Mononuclear cell (primary cell): ENCODE results near the gene TNFSF4. TPM values are rescaled to one million over a fixed set of nuclear protein-coding genes. Genes with fewer than 3 reads are reported as not detected.
"Not testable (repeated sequence)": the region's sequence is repeated elsewhere in the genome, so short reads cannot be mapped to it uniquely, and the experiment has no call there.

Experiments used
- H3K27me3 ChIP-seq: 2 replicates; pipeline ENCODE4 v1.6.0; 2011; ENCODE audit warnings: low read length, control low read depth; ENCODE audit not compliant: insufficient read depth
- H3K4me1 ChIP-seq: 2 replicates; pipeline ENCODE4 v1.5.1; 2011; ENCODE audit warnings: mild to moderate bottlenecking, low read length, control low read depth; ENCODE audit not compliant: insufficient read depth
- H3K4me3 ChIP-seq: 2 replicates; pipeline ENCODE4 v1.5.1; 2011; ENCODE audit warnings: mild to moderate bottlenecking, low read length, moderate library complexity
- H3K9me3 ChIP-seq: 2 replicates; pipeline ENCODE4 v1.5.1; 2011; ENCODE audit warnings: low read depth, mild to moderate bottlenecking, control low read depth, low read length
- total RNA-seq: library from RNA; depleted of rRNA; stranded (reverse); fragments of >200 nt; gene quantifications from one replicate; pipeline ENCODE4 v1.2.3, GENCODE V29; 2012

The TNFSF4 gene
- total RNA-seq, result 14.3 TPM

- Histone ChIP-seq H3K27me3 (no peaks in the 10 kb centered on the region), H3K4me1 (peaks cover 30% of the 10 kb centered on the region), H3K4me3 (no peak within 1 kb of the TSS), H3K9me3 (no peaks in the 10 kb centered on the region)
Observed at GRCh38 chr1:173206816-173207568, at the start of gene TNFSF4. Gene TNFSF4, minus strand, starts transcription at chr1:173207331. Its CDS starts 155 bp downstream, at chr1:173207176.

- H3K27me3 ChIP-seq, result no peaks in the 10 kb centered on the region
- no peaks in the 10 kb centered on the region for H3K4me1 ChIP-seq
- H3K9me3 ChIP-seq, result no peaks in the 10 kb centered on the region
- no peak overlapping the region for H3K4me3 ChIP-seq
Observed at GRCh38 chr1:173255214-173255813, 48.2 kb upstream of the TNFSF4 start.

- Histone ChIP-seq H3K4me1 (no peaks in the 10 kb centered on the region), H3K27me3 (no peaks in the 10 kb centered on the region)
Observed at GRCh38 chr1:173253046-173253445, 45.9 kb upstream of the TNFSF4 start.

DNA sequence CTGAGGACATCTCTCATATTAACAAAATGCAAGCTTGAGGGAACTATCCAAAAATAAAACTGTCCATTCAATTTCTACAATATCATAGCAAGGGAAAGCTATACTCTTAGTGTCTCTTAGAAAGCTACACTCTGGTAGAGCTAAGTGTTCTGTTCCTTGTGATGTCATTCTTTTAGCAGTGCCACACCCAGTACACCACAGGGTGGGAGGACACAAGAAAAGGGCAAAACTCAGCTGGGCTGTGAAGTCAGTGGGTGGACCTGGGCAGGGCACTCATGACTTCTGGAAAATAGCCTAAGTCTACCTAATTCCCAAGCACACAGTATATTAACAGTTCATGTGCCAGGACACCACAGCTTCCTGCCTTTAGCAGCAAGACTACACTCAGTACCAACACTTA, 42.2 kb upstream of the TNFSF4 start:
- Histone ChIP-seq H3K27me3 (no peaks in the 10 kb centered on the region), H3K4me1 (no peaks in the 10 kb centered on the region), H3K9me3 (no peaks in the 10 kb centered on the region), H3K4me3 (no peak overlapping the region)

More at GRCh38 chr1:173253046-173253445, 45.9 kb upstream of the TNFSF4 start:
- no peak overlapping the region for H3K4me3 ChIP-seq
- no peaks in the 10 kb centered on the region for H3K9me3 ChIP-seq

DNA sequence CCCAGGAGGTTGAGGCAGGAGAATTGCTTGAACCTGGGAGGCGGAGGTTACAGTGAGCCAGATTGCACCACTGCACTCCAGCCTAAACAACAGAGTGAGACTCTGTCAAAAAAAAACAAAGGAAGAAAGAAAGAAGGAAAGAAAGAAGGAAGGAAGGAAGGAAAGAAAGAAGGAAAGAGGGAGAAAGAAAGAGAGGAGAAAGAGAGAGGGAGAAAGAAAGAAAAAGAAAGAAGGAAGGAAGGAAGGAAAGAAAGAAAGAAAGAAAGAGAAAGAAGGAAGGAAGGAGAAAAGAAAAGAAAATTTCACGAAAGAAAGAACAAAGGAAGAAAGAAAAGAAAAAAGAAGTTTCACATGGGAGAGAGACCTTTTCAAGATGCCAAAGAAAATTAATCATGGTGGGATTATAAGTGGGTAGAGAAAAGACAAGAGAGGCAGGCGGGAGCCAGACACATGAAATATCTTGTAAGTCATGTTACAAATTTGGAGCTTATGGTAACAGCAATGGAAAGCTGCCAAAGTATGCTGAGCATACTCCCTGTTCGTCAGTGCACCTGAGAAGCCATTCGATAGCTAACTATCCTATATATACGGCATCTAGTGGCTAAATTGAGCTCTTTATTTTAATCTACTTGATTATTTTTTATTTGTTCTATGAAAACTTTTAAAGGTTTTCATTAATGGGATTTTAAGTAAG, 41.3 kb upstream of the TNFSF4 start:
- Histone ChIP-seq H3K4me1 (no peaks in the 10 kb centered on the region), H3K9me3 (peaks cover 2% of the 10 kb centered on the region), H3K27me3 (no peaks in the 10 kb centered on the region)

GRCh38 chr1:173245892-173246291, 38.8 kb upstream of the TNFSF4 start:
- H3K9me3 ChIP-seq, result peaks cover 6% of the 10 kb centered on the region
- H3K4me3 ChIP-seq, result no peak overlapping the region
- no peaks in the 10 kb centered on the region for H3K4me1 ChIP-seq
- no peaks in the 10 kb centered on the region for H3K27me3 ChIP-seq

More for the DNA sequence above, 41.3 kb upstream of the TNFSF4 start:
- H3K4me3 ChIP-seq, result no peak overlapping the region

- Histone ChIP-seq H3K9me3 (peaks cover 6% of the 10 kb centered on the region), H3K27me3 (no peaks in the 10 kb centered on the region), H3K4me1 (no peaks in the 10 kb centered on the region), H3K4me3 (no peak overlapping the region)
Observed at GRCh38 chr1:173243300-173243699, 36.2 kb upstream of the TNFSF4 start.

DNA sequence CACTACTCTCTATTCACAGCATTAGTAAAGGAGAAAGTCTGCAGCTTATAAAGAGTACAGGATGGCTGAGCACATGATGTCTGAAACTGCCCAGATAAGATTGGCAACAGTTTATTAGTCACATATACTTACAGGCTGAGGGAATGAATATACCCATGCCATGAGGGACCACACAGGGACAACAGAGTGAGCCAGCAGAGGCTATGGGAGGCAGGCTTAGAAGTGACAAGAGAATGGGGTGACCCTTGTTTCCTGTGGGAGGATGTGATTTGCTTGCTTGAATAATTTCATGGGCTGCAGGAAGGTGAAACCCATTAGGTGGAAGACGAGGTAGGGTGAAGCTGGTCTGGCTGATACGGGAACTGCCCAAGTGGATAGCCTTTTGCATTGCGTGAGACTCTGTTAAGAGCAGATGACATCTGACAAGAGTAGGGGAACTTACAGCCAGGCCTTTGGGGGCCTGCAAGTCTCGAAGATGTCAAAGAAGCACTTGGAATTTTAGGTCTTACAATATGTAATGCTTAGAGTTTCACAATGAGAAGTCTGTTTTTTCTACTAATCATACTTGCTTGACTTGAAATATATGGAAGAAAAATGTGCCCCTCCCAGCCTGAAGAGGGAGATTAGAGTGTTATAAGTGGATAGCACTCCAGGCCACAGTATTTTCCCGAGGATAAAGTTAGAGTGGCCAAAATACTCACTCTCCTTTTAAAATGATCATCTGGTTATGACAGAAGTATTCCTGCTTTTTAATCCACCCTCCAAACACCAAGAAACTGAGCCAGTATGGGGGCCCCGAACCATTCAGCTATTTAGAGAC, 34.6 kb upstream of the TNFSF4 start:
- Histone ChIP-seq H3K9me3 (peaks cover 6% of the 10 kb centered on the region), H3K4me3 (no peak overlapping the region), H3K4me1 (no peaks in the 10 kb centered on the region), H3K27me3 (no peaks in the 10 kb centered on the region)

DNA sequence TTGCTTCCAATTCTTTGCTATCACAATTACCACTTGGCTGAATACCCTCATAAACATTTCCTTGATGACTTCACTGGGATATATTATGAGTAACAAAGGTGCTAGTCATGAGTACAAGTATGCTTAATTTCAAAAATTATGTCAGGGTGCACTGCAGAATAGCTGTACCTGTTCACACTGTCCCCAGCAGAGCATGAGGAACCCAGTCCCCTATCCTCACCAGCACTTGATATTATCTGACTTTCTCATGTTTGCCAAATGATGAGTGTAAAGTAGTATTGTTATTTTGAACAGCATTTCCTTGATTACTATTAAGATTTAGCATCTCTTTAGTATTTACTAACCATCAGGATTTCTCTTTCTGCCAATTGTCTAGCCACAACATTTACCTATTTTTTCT, 33.5 kb upstream of the TNFSF4 start:
- Histone ChIP-seq H3K9me3 (peaks cover 6% of the 10 kb centered on the region), H3K4me1 (no peaks in the 10 kb centered on the region), H3K4me3 (no peak overlapping the region), H3K27me3 (no peaks in the 10 kb centered on the region)

- Histone ChIP-seq H3K4me1 (no peaks in the 10 kb centered on the region), H3K27me3 (no peaks in the 10 kb centered on the region), H3K9me3 (peaks cover 6% of the 10 kb centered on the region), H3K4me3 (no peak overlapping the region)
Observed at GRCh38 chr1:173239058-173239457, 31.9 kb upstream of the TNFSF4 start.

DNA sequence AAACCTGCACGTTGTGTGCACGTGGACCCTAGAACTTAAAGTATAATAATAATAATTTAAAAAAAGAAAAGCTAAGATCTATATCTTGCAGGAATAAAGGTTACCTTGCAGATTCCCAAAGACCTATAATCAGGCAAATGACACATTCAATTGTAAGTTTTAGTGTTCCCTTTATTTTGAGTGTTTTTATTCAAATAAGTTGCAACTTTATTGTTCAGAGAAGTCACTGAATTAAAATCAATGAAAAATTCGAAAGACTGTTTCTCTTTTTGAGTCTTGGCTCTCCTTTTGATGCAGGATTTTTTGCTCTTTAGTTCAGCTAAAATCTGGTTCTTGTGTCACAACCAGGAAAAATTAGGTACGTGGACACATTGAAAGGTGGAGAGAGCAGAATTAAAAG, 27.8 kb upstream of the TNFSF4 start:
- no peaks in the 10 kb centered on the region for H3K4me1 ChIP-seq
- H3K9me3 ChIP-seq, result no peaks in the 10 kb centered on the region
- no peaks in the 10 kb centered on the region for H3K27me3 ChIP-seq
- H3K4me3 ChIP-seq, result no peak overlapping the region

GRCh38 chr1:173234434-173234833, 27.3 kb upstream of the TNFSF4 start:
- not testable (repeated sequence) for H3K9me3 ChIP-seq, H3K4me1 ChIP-seq, H3K4me3 ChIP-seq, H3K27me3 ChIP-seq

GRCh38 chr1:173229031-173229430, 21.9 kb upstream of the TNFSF4 start:
- H3K9me3 ChIP-seq, H3K4me1 ChIP-seq, H3K4me3 ChIP-seq, H3K27me3 ChIP-seq: not testable (repeated sequence)

GRCh38 chr1:173224949-173225348, 17.8 kb upstream of the TNFSF4 start:
- no peak overlapping the region for H3K4me3 ChIP-seq
- no peaks in the 10 kb centered on the region for H3K27me3 ChIP-seq
- H3K4me1 ChIP-seq, result no peaks in the 10 kb centered on the region
- no peaks in the 10 kb centered on the region for H3K9me3 ChIP-seq
